ENCODE measurements around the gene TXN.

- no peak for TF ChIP-seq EZH2 (IDR thresholded peaks at IDR 0.05; ENCODE audit: low read depth)
- TF ChIP-seq CTCF (conservative IDR thresholded peaks at IDR 0.05) = no peak
These were observed 56.7 kb downstream of the TXN start for GRCh38 chr9:110199643-110200042.

All from PC-9 (cell line).